SK-N-SH (cell line): ENCODE data around the gene ABL2. TPM values are rescaled to one million over a fixed set of nuclear protein-coding genes. Genes with fewer than 3 reads are reported as not detected.
"Not testable (repeated sequence)": the region's sequence is repeated elsewhere in the genome, so short reads cannot be mapped to it uniquely, and the experiment has no call there.

Experiments used
- CTCF ChIA-PET: fragments of 300-600, 350-600 bp; formaldehyde crosslinking; extraction: SDS; loops from one replicate; lab custom pipeline; 2021; lab: Yijun Ruan, JAX
- POLR2A ChIA-PET: fragments of 350-600 bp; sonication (Branson Sonifier 250); formaldehyde crosslinking; extraction: SDS; loops from one replicate; lab custom pipeline; 2020; ENCODE audit warnings: antibody characterized with exemption, inconsistent platforms; lab: Yijun Ruan, JAX
- DNase-seq: peaks from one replicate; pipeline ENCODE4 v3.0.0; 2012
- H2AFZ ChIP-seq: fragments of 200-600 bp; sonication (generic); 2 replicates; pipeline ENCODE4 v1.8.1; 2016; ENCODE audit warnings: antibody characterized with exemption, mild to moderate bottlenecking, low read depth
- H3F3A ChIP-seq: fragments of 200-600 bp; sonication (generic); replicated peaks from 2 replicates; pipeline ENCODE3; 2016; ENCODE audit warnings: antibody characterized with exemption, mild to moderate bottlenecking; ENCODE audit not compliant: insufficient read depth
- H3K27ac ChIP-seq, 2 experiments: fragments of 200-500 bp in 1 of 2; fragments of 200-600 bp in 1 of 2; sonication (Bioruptor generic) in 1 of 2; sonication (generic), shearing (Covaris generic) in 1 of 2; 2 replicates each; pipeline versions ENCODE4 v1.5.1 to v1.6.1; 2014 to 2016; ENCODE audit warnings: low read depth in 2 of 2, inconsistent platforms in 1 of 2, low read length in 1 of 2, mild to moderate bottlenecking in 1 of 2, mixed read lengths in 1 of 2
- H3K27me3 ChIP-seq: fragments of 200-600 bp; sonication (generic), shearing (Covaris generic); 2 replicates; pipeline ENCODE4 v1.6.1; 2016; ENCODE audit warnings: mixed run types; ENCODE audit not compliant: insufficient read depth
- H3K36me3 ChIP-seq, 2 experiments: fragments of 200-500 bp in 1 of 2; fragments of 200-600 bp in 1 of 2; sonication (Bioruptor generic) in 1 of 2; sonication (generic) in 1 of 2; replicated peaks in 1 of 2; 2 replicates each; pipeline versions ENCODE3 to v1.5.1; 2014 to 2016; ENCODE audit warnings: low read length in 1 of 2, mild to moderate bottlenecking in 1 of 2; ENCODE audit not compliant: insufficient read depth in 2 of 2, control insufficient read depth in 1 of 2
- H3K4me1 ChIP-seq, 2 experiments: fragments of 200-500 bp in 1 of 2; fragments of 200-600 bp in 1 of 2; sonication (Bioruptor generic) in 1 of 2; sonication (generic), shearing (Covaris generic) in 1 of 2; 2 replicates each; pipeline versions ENCODE4 v1.5.1 to v1.6.1; 2014 to 2016; ENCODE audit warnings: low read depth in 1 of 2, low read length in 1 of 2, mixed run types in 1 of 2; ENCODE audit not compliant: insufficient read depth in 2 of 2, control insufficient read depth in 1 of 2
- H3K4me2 ChIP-seq: fragments of 200-600 bp; sonication (generic), shearing (Covaris generic); 2 replicates; pipeline ENCODE4 v1.6.1; 2017; ENCODE audit warnings: mixed run types
- H3K4me3 ChIP-seq, 2 experiments: fragments of 200-500 bp in 1 of 2; fragments of 200-600 bp in 1 of 2; sonication (Bioruptor generic) in 1 of 2; sonication (generic), shearing (Covaris generic) in 1 of 2; 2 replicates each; pipeline versions ENCODE4 v1.5.1 to v1.8.1; 2014 to 2016; ENCODE audit warnings: low read depth in 2 of 2, inconsistent platforms in 1 of 2, low read length in 1 of 2, mild to moderate bottlenecking in 1 of 2, mixed read lengths in 1 of 2, moderate library complexity in 1 of 2
- H3K79me2 ChIP-seq: fragments of 200-600 bp; sonication (generic); 2 replicates; pipeline ENCODE4 v1.8.1; 2017; ENCODE audit warnings: mild to moderate bottlenecking; ENCODE audit not compliant: insufficient read depth
- H3K9ac ChIP-seq: fragments of 200-600 bp; sonication (generic); 2 replicates; pipeline ENCODE4 v1.6.1; 2017; ENCODE audit warnings: mixed run types
- H3K9me2 ChIP-seq: fragments of 200-600 bp; sonication (generic); 2 replicates; pipeline ENCODE4 v1.6.1; 2017; ENCODE audit warnings: mixed run types
- H3K9me3 ChIP-seq: fragments of 200-600 bp; sonication (generic); 2 replicates; pipeline ENCODE4 v1.6.1; 2017; ENCODE audit warnings: mixed run types, mild to moderate bottlenecking, moderate library complexity
- H4K20me1 ChIP-seq: fragments of 200-600 bp; sonication (generic); 2 replicates; pipeline ENCODE4 v1.6.1; 2017; ENCODE audit warnings: mild to moderate bottlenecking, mixed run types; ENCODE audit not compliant: insufficient read depth
- FOXM1 ChIP-seq: IDR thresholded peaks from 2 replicates; pipeline ENCODE4 v1.4.0; 2012; ENCODE audit warnings: low read depth, mild to moderate bottlenecking
- GATA2 ChIP-seq: sonication (generic); formaldehyde crosslinking; IDR thresholded peaks from 2 replicates; pipeline ENCODE4 v1.5.0; 2020; ENCODE audit warnings: mild to moderate bottlenecking, missing genetic modification reagents
- JUND ChIP-seq: IDR thresholded peaks from 2 replicates; pipeline ENCODE4 v1.4.0; 2012
- MXI1 ChIP-seq: IDR thresholded peaks from 2 replicates; pipeline ENCODE4 v1.6.1; 2012; ENCODE audit warnings: mild to moderate bottlenecking, low read depth, low read length, improper control_type of control experiment
- NRF1 ChIP-seq: IDR thresholded peaks from 2 replicates; pipeline ENCODE4 v1.6.1; 2012; ENCODE audit warnings: low read depth, mild to moderate bottlenecking, low read length
- PBX3 ChIP-seq: IDR thresholded peaks from 2 replicates; pipeline ENCODE4; 2012
- SMC3 ChIP-seq: IDR thresholded peaks from 2 replicates; pipeline ENCODE4 v1.6.1; 2012; ENCODE audit warnings: low read depth, low read length, improper control_type of control experiment
- TEAD4 ChIP-seq: IDR thresholded peaks from 2 replicates; pipeline ENCODE4 v1.4.0; 2012; ENCODE audit warnings: mild to moderate bottlenecking, borderline replicate concordance; ENCODE audit not compliant: insufficient read depth
- USF2 ChIP-seq: fragments of 150-350 bp; IDR thresholded peaks from 2 replicates; pipeline ENCODE4 v1.6.1; 2017; ENCODE audit warnings: antibody characterized with exemption, low read length, low read depth, borderline replicate concordance
- WGBS: methylation state at CpG from one replicate; pipeline ENCODE4 v1.1.6; 2017; ENCODE audit warnings: low lambda C conversion rate; 5-methylcytosine and 5-hydroxymethylcytosine counted together
- polyA plus RNA-seq, 3 experiments: library from polyadenylated mRNA; depleted of rRNA; stranded (reverse); fragments of >200 nt; gene quantifications; 2 replicates each; pipeline ENCODE4 v1.2.3, GENCODE V29; 2012

The ABL2 gene
- polyA plus RNA-seq, 1 of the 3 experiments (the other 2 are of a cell fraction) = 7.5 TPM

GRCh38 chr1:179200586-179200985 lies 28.9 kb downstream of the ABL2 start (continued):
- TF ChIP-seq SMC3 (no peak), PBX3 (no peak), FOXM1 (no peak), TEAD4 (no peak), NRF1 (no peak), MXI1 (no peak), JUND (no peak), USF2 (no peak)

- Histone ChIP-seq H3K27me3 (no peaks in the 10 kb centered on the region), H2AFZ (no peak overlapping the region), H4K20me1 (no peaks in the 10 kb centered on the region), H3F3A (no peaks in the 10 kb centered on the region), H3K9me3 (no peaks in the 10 kb centered on the region), H3K4me1 (no peaks in the 10 kb centered on the region), H3K9ac (no peak overlapping the region), H3K4me2 (no peak overlapping the region), H3K4me3 (no peak overlapping the region), H3K27ac (no peak overlapping the region), H3K79me2 (peaks cover 86% of the 10 kb centered on the region), H3K36me3 (peaks cover 0 to 4% of the 10 kb centered on the region in 2 experiments), H3K9me2 (no peaks in the 10 kb centered on the region)
- DNase-seq = no peak
- TF ChIP-seq GATA2 = no peak
- ChIA-PET POLR2A (no interaction called here), CTCF (interaction anchor here (1.4 kb wide), 1 partner anchor 119 kb away, joined by 4 read pairs; no protein-coding TSS in a partner anchor)
- 97% methylated on average over 14 of the region's 14 CpGs for WGBS
Observed at GRCh38 chr1:179197690-179198297, 31.7 kb downstream of the ABL2 start.

GRCh38 chr1:179195857-179196256 lies 33.6 kb downstream of the ABL2 start:
- POLR2A ChIA-PET, H4K20me1 ChIP-seq, H3F3A ChIP-seq, H3K9ac ChIP-seq, H3K9me2 ChIP-seq, H3K9me3 ChIP-seq, H3K36me3 ChIP-seq, H2AFZ ChIP-seq, H3K4me3 ChIP-seq, H3K4me1 ChIP-seq, H3K27me3 ChIP-seq, H3K27ac ChIP-seq, DNase-seq, H3K4me2 ChIP-seq: not testable (repeated sequence)
- CTCF ChIA-PET = interaction anchor here (1.2 kb wide), 1 partner anchor 192 kb away, joined by 3 read pairs; no protein-coding TSS in a partner anchor
- peaks cover 90% of the 10 kb centered on the region for H3K79me2 ChIP-seq
- 96% methylated on average over 3 of the region's 5 CpGs for WGBS
